HUES48 (cell line): ENCODE measurements around the gene COA5.

ENCODE experiments used
- H3K27ac ChIP-seq: one replicate; pipeline ENCODE4 v1.7.0; 2013; ENCODE audit warnings: low read depth, low read length, inconsistent platforms
- H3K27me3 ChIP-seq: 2 replicates; pipeline ENCODE4 v1.6.1; 2013; ENCODE audit warnings: mild to moderate bottlenecking, low read length; ENCODE audit not compliant: control insufficient read depth, insufficient read depth
- H3K36me3 ChIP-seq: 2 replicates; pipeline ENCODE4 v1.6.1; 2013; ENCODE audit warnings: low read length; ENCODE audit not compliant: control insufficient read depth, insufficient read depth
- H3K4me1 ChIP-seq: 2 replicates; pipeline ENCODE4 v1.6.1; 2013; ENCODE audit warnings: mild to moderate bottlenecking, low read length; ENCODE audit not compliant: control insufficient read depth, insufficient read depth
- H3K4me3 ChIP-seq: 2 replicates; pipeline ENCODE4 v1.5.1; 2013; ENCODE audit warnings: mild to moderate bottlenecking, low read depth, low read length
- H3K9ac ChIP-seq: 2 replicates; pipeline ENCODE4 v1.6.1; 2013; ENCODE audit warnings: mild to moderate bottlenecking, low read depth, low read length, moderate library complexity
- H3K9me3 ChIP-seq: 2 replicates; pipeline ENCODE4 v1.6.1; 2013; ENCODE audit warnings: low read length; ENCODE audit not compliant: control insufficient read depth, insufficient read depth

COA5 gene

GRCh38 chr2:98571796-98572195, 36.5 kb downstream of the COA5 start:
- Histone ChIP-seq H3K4me3 (no peak overlapping the region), H3K9ac (no peak overlapping the region), H3K36me3 (peaks cover 57% of the 10 kb centered on the region), H3K27me3 (no peaks in the 10 kb centered on the region), H3K9me3 (no peaks in the 10 kb centered on the region), H3K4me1 (no peaks in the 10 kb centered on the region), H3K27ac (no peak overlapping the region)

GRCh38 chr2:98571121-98571701, 37.1 kb downstream of the COA5 start:
- Histone ChIP-seq H3K4me3 (no peak overlapping the region), H3K9me3 (no peaks in the 10 kb centered on the region), H3K9ac (no peak overlapping the region), H3K27me3 (no peaks in the 10 kb centered on the region), H3K36me3 (peaks cover 63% of the 10 kb centered on the region), H3K27ac (no peak overlapping the region), H3K4me1 (no peaks in the 10 kb centered on the region)

- H3K9ac ChIP-seq: no peak overlapping the region
These were observed 38.0 kb downstream of the COA5 start for GRCh38 chr2:98570356-98570755.

DNA sequence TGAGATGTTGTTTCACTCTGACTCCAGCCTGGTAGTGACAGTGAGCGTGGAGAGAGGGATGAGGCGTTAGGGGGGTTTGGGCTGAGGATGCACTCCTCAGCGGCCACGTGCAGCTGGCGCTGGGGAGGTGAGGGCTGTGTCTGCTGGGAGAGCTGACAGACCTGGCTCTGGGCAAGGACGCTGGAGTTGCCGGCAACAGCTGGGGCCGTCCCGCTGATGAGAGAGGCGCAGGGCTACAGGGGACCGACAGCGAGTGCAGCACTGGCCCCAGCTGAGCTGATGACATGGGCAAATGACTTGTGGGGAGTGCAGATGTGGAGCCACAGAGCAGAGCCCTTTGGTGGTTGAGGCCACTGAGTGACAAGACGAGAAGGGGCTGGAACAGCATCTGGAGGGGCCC, 38.4 kb downstream of the COA5 start:
- Histone ChIP-seq H3K9me3 (no peaks in the 10 kb centered on the region), H3K4me1 (no peaks in the 10 kb centered on the region), H3K9ac (no peak overlapping the region), H3K4me3 (no peak overlapping the region), H3K36me3 (peaks cover 75% of the 10 kb centered on the region), H3K27me3 (no peaks in the 10 kb centered on the region), H3K27ac (no peak overlapping the region)

More at GRCh38 chr2:98570356-98570755, 38.0 kb downstream of the COA5 start:
- Histone ChIP-seq H3K36me3 (peaks cover 70% of the 10 kb centered on the region), H3K27ac (no peak overlapping the region), H3K4me1 (no peaks in the 10 kb centered on the region), H3K27me3 (no peaks in the 10 kb centered on the region), H3K4me3 (no peak overlapping the region), H3K9me3 (no peaks in the 10 kb centered on the region)

GRCh38 chr2:98569197-98569793, 39.0 kb downstream of the COA5 start:
- Histone ChIP-seq H3K36me3 (peaks cover 81% of the 10 kb centered on the region), H3K27me3 (no peaks in the 10 kb centered on the region), H3K9me3 (no peaks in the 10 kb centered on the region), H3K9ac (no peak overlapping the region), H3K4me3 (no peak overlapping the region), H3K27ac (no peak overlapping the region), H3K4me1 (no peaks in the 10 kb centered on the region)

DNA sequence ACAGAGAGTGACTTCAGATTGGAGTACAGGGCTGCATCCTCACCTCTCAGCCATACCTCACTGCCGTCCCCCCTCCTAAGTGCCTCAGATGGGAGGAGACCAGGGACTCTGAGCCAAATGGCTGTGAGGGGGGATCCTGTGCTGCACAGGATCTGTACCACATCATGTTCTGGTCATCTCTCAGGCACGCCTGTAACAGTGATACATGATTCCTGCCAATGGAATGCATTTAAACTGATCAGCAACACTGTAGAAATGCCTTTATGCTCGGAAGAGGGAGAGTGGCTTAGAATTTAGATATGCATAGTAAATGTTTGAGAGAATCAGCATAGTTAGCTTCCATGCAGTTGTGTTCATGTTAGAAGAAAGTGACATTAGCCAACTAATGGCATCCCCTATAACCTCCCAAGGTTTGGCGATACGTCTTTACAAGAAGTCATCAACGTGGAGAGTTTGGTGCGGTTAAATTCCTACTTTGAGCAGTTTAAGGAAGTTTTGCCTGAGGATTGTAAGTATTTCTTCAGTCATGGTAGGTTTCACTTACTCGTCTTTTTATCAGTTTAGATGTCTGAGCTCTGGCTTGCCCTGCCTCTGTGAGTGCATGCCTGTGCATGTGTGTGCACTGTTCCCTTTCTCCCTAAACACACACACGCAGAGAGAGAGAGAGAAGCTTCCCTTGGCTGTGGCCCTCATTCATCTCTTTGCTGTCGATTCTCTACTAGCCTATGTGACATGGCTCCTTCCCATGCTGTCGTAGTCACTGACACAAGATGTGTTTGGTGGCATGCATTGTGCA, 40.0 kb downstream of the COA5 start:
- H3K36me3 ChIP-seq: peaks cover 84% of the 10 kb centered on the region
- H3K9ac ChIP-seq: no peak overlapping the region
- H3K4me3 ChIP-seq: no peak overlapping the region
- H3K9me3 ChIP-seq: no peaks in the 10 kb centered on the region
- no peaks in the 10 kb centered on the region for H3K4me1 ChIP-seq
- no peaks in the 10 kb centered on the region for H3K27me3 ChIP-seq
- no peak overlapping the region for H3K27ac ChIP-seq

- H3K4me1 ChIP-seq: no peaks in the 10 kb centered on the region
- no peak overlapping the region for H3K9ac ChIP-seq
- H3K27me3 ChIP-seq: no peaks in the 10 kb centered on the region
- H3K9me3 ChIP-seq: no peaks in the 10 kb centered on the region
- H3K36me3 ChIP-seq: peaks cover 72% of the 10 kb centered on the region
- H3K4me3 ChIP-seq: no peak overlapping the region
- no peak overlapping the region for H3K27ac ChIP-seq
These were observed 42.4 kb downstream of the COA5 start for GRCh38 chr2:98565941-98566340.

DNA sequence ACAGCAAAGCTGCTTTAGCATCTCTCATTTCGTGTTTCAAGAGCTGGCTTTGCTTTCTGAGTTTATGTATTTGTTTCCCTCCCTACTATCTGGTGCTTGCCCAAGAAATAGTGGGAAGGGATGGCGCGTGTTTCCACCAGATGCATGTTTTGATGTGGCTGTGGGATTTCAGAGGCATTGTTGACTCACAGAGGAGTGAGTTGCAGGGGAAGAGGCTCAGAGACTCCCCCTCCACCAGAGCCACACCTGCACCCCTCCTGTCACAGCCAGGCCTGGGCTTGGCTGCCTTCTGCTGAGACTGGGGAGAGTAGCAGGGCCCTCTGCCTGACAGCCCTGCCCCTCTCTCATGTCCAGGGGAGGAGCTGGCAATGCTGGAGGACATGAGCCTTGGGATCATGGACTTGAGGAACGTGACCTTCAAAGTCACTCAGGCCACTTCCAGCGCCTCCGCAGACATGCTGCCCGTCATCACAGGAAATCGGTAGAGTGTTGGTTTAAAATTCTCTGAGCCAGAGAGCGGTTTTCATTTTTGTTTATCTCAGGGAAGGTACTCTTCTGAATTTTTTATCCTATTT, 42.9 kb downstream of the COA5 start:
- no peaks in the 10 kb centered on the region for H3K9me3 ChIP-seq
- H3K4me1 ChIP-seq: no peaks in the 10 kb centered on the region
- peaks cover 66% of the 10 kb centered on the region for H3K36me3 ChIP-seq
- no peak overlapping the region for H3K4me3 ChIP-seq
- no peak overlapping the region for H3K9ac ChIP-seq
- no peaks in the 10 kb centered on the region for H3K27me3 ChIP-seq
- no peak overlapping the region for H3K27ac ChIP-seq

DNA sequence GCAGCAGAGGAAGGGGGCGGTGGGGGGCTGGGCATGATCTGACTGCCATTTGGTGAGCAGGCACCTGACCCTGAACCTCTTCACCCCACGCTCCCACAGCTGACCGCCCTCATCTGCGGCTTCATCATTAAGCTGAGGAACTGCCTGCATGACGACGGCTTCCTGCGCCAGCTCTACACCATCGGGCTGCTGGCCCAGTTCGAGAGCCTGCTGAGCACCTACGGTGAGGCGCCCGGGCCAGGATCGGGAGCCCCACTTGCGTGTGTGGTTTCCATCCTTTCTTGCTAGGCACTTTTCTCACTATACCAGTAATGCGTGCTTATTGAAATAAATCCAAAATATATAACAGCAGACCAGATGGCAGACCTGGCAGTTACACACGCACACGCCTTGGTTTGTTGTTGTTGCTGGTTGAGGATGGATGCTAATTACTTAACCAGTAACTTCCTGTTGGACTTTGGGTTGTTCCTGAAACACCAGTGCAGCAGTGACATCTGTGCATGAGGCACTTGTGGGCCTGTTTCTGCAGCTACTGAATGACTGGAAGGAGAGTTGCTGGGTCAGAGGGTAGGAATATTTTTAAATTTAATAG, 43.7 kb downstream of the COA5 start:
- no peak overlapping the region for H3K4me3 ChIP-seq
- peaks cover 62% of the 10 kb centered on the region for H3K36me3 ChIP-seq
- H3K9me3 ChIP-seq: no peaks in the 10 kb centered on the region
- H3K27me3 ChIP-seq: no peaks in the 10 kb centered on the region
- H3K9ac ChIP-seq: no peak overlapping the region
- no peaks in the 10 kb centered on the region for H3K4me1 ChIP-seq
- no peak overlapping the region for H3K27ac ChIP-seq

DNA sequence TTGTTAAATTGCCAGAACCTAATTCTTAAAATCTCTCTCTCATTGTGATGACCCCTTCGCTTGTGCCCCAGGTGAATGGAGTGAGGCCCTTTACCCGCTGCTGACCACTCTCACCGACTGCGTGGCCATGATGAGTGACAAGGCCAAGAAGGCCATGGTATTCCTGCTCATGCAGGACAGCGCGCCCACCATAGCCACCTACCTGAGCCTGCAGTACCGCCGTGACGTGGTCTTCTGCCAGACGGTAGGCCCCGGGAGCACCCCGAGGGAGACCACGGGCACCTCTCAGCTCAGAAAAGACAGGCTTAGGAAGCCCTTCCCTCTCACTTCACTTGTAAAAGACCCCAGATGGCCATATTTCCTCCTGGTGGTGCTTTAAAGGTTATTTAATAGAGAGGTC, 44.9 kb downstream of the COA5 start:
- no peaks in the 10 kb centered on the region for H3K27me3 ChIP-seq
- peaks cover 63% of the 10 kb centered on the region for H3K36me3 ChIP-seq
- no peaks in the 10 kb centered on the region for H3K9me3 ChIP-seq
- H3K27ac ChIP-seq: no peak overlapping the region
- H3K9ac ChIP-seq: no peak overlapping the region
- no peaks in the 10 kb centered on the region for H3K4me1 ChIP-seq
- no peak overlapping the region for H3K4me3 ChIP-seq
